B cell (primary cell): ENCODE data around the gene SERPINB6. TPM values are rescaled to one million over a fixed set of nuclear protein-coding genes. Genes with fewer than 3 reads are reported as not detected.

Source experiments
- ATAC-seq: fragments of 200-7000 bp; cut with Tn5 transposase; one replicate; pipeline ENCODE4 v1.10.0; 2021; ENCODE audit warnings: low read depth, mild to moderate bottlenecking, moderate number of reproducible peaks, moderate library complexity
- CTCF ChIA-PET: fragments of 350-600 bp; sonication (Branson Sonifier 250); formaldehyde crosslinking; loops from one replicate; lab custom pipeline; 2021; ENCODE audit warnings: antibody characterized with exemption, inconsistent platforms; lab: Charles Lee
- POLR2A ChIA-PET: fragments of 350-600 bp; sonication (Branson Sonifier 250); formaldehyde crosslinking; loops from one replicate; lab custom pipeline; 2021; ENCODE audit warnings: antibody characterized with exemption; lab: Charles Lee
- DNase-seq: peaks from one replicate; pipeline ENCODE4 v3.0.0; 2013
- H2AFZ ChIP-seq: 2 replicates; pipeline ENCODE4 v1.6.1; 2012; ENCODE audit warnings: mild to moderate bottlenecking, low read depth, low read length; ENCODE audit not compliant: insufficient read depth, poor library complexity, severe bottlenecking
- H3K27ac ChIP-seq, 2 donors: 1 replicate in 1 of 2; 2 replicates in 1 of 2; pipeline ENCODE4 v1.5.1; 2012 to 2013; ENCODE audit warnings: low read length in 2 of 2, mild to moderate bottlenecking in 2 of 2, moderate library complexity in 1 of 2
- H3K27me3 ChIP-seq, 4 experiments: fragments of 200-600 bp in 1 of 4; sonication (generic) in 1 of 4; replicated peaks in 1 of 4; 1 replicate in 2 of 4; 2 replicates in 2 of 4; pipeline versions ENCODE4 v1.6.1 to v1.7.0; 2013 to 2016; ENCODE audit warnings: low read length in 3 of 4, mild to moderate bottlenecking in 2 of 4, mixed read lengths in 1 of 4, moderate library complexity in 1 of 4; ENCODE audit not compliant: insufficient read depth in 4 of 4, control insufficient read depth in 3 of 4; ENCODE audit errors: control extremely low read depth in 1 of 4
- H3K36me3 ChIP-seq, 2 experiments: replicated peaks in 1 of 2; 1 replicate in 1 of 2; 2 replicates in 1 of 2; pipeline versions ENCODE4 v1.6.1 to v1.7.1; 2013; ENCODE audit warnings: low read length in 1 of 2; ENCODE audit not compliant: insufficient read depth in 2 of 2, control insufficient read depth in 1 of 2; ENCODE audit errors: control extremely low read depth in 1 of 2, extremely low read depth in 1 of 2
- H3K4me1 ChIP-seq, 2 donors: fragments of 200-600 bp in 1 of 2; sonication (generic) in 1 of 2; 1 replicate in 1 of 2; 2 replicates in 1 of 2; pipeline versions ENCODE4 v1.5.1 to v1.6.1; 2013 to 2017; ENCODE audit warnings: low read length in 2 of 2; ENCODE audit not compliant: control insufficient read depth in 2 of 2, insufficient read depth in 2 of 2
- H3K4me2 ChIP-seq: replicated peaks from 2 replicates; pipeline ENCODE3; 2012; ENCODE audit warnings: mild to moderate bottlenecking, low read depth, low read length; ENCODE audit not compliant: poor library complexity, severe bottlenecking
- H3K4me3 ChIP-seq, 5 experiments: fragments of 200-600 bp in 1 of 5; sonication (generic) in 1 of 5; 1 replicate in 3 of 5; 2 replicates in 2 of 5; pipeline versions ENCODE4 v1.5.1 to v1.7.0; 2011 to 2016; ENCODE audit warnings: low read length in 4 of 5, mild to moderate bottlenecking in 4 of 5, low read depth in 2 of 5, control low read depth in 1 of 5, moderate library complexity in 1 of 5; ENCODE audit not compliant: insufficient read depth in 1 of 5; ENCODE audit errors: control extremely low read depth in 1 of 5, extremely low read depth in 1 of 5
- H3K79me2 ChIP-seq: fragments of 200-600 bp; sonication (generic); one replicate; pipeline ENCODE4 v1.6.0; 2016; ENCODE audit warnings: low read length; ENCODE audit not compliant: control insufficient read depth, insufficient read depth
- H3K9ac ChIP-seq: fragments of 200-600 bp; sonication (generic); 2 replicates; pipeline ENCODE4 v1.6.1; 2017; ENCODE audit warnings: mild to moderate bottlenecking, low read length, moderate library complexity
- H3K9me3 ChIP-seq, 3 donors: one replicate each; pipeline versions ENCODE4 v1.6.1 to v1.7.1; 2013; ENCODE audit warnings: low read length in 2 of 3; ENCODE audit not compliant: control insufficient read depth in 2 of 3, insufficient read depth in 1 of 3; ENCODE audit errors: control extremely low read depth in 1 of 3
- H4K20me1 ChIP-seq: 2 replicates; pipeline ENCODE4 v1.6.0; 2012; ENCODE audit warnings: mild to moderate bottlenecking, low read length; ENCODE audit not compliant: insufficient read depth, control insufficient read depth, poor library complexity, severe bottlenecking
- H3K27ac Mint-ChIP-seq: one replicate; pipeline ENCODE4 v1.8.0; 2021; ENCODE audit warnings: mixed read lengths
- H3K27me3 Mint-ChIP-seq: one replicate; pipeline ENCODE4 v1.8.0; 2021; ENCODE audit warnings: mixed read lengths
- H3K4me1 Mint-ChIP-seq: one replicate; pipeline ENCODE4 v1.8.0; 2021; ENCODE audit warnings: mixed read lengths
- H3K4me3 Mint-ChIP-seq: one replicate; pipeline ENCODE4 v1.8.0; 2021; ENCODE audit warnings: mixed read lengths
- H3K9me3 Mint-ChIP-seq: one replicate; pipeline ENCODE4 v1.8.0; 2022; ENCODE audit warnings: mixed read lengths; ENCODE audit not compliant: insufficient read depth
- CTCF ChIP-seq: fragments of 200-600 bp; IDR thresholded peaks from one replicate; pipeline ENCODE4 v1.8.0; 2022; ENCODE audit warnings: antibody characterized with exemption, mild to moderate bottlenecking
- EZH2 ChIP-seq: IDR thresholded peaks from 2 replicates; pipeline ENCODE4 v1.6.1; 2012; ENCODE audit warnings: borderline replicate concordance, low read depth, mild to moderate bottlenecking, moderate library complexity, low read length; ENCODE audit not compliant: insufficient read depth, poor library complexity, severe bottlenecking
- WGBS: methylation state at CpG from one replicate; pipeline ENCODE4 v1.1.5; 2013; ENCODE audit warnings: missing lambda C conversion rate; ENCODE audit not compliant: insufficient coverage; 5-methylcytosine and 5-hydroxymethylcytosine counted together
- intact Hi-C: fragments of 100-400 bp; cut with micrococcal nuclease; formaldehyde crosslinking; loops from one replicate; pipeline ENCODE4 v1.10.0; 2022
- polyA plus RNA-seq: library from polyadenylated mRNA; depleted of rRNA; stranded (reverse); fragments of >200 nt; gene quantifications from 2 replicates; pipeline ENCODE4 v1.2.3, GENCODE V29; 2012
- total RNA-seq, 2 donors: library from RNA; stranded (reverse); fragments of 120-200 nt in 1 of 2; gene quantifications; 1 replicate in 1 of 2; 2 replicates in 1 of 2; pipeline versions ENCODE4 v1.2.3 to v1.2.4, GENCODE V29; 2013 to 2022

SERPINB6 gene
- total and polyA plus RNA-seq, 2 donors (not counting 1 experiment from before 2014, with no cell fraction given): 35.2 to 58.5 TPM

- TF ChIP-seq CTCF: no peak
- no peak for TF ChIP-seq EZH2
- Histone ChIP-seq H2AFZ (peak overlapping the region; percentile 21), H4K20me1 (no peaks in the 10 kb centered on the region), H3K4me3 (peak overlapping the region; percentile 49 to 86 (median 68)), H3K79me2 (no peaks in the 10 kb centered on the region), H3K9me3 (no peaks in the 10 kb centered on the region), H3K27ac (peak overlapping the region in 1 of 2 donors; percentile 74), H3K27me3 (peaks cover 0 to 4% (median 0%) of the 10 kb centered on the region in 4 experiments), H3K4me1 (peaks cover 13 to 17% of the 10 kb centered on the region in 2 donors), H3K36me3 (no peaks in the 10 kb centered on the region), H3K4me2 (peak overlapping the region; percentile 93), H3K9ac (no peak overlapping the region)
- H3K27ac Mint-ChIP-seq: peak overlapping the region; percentile 91
- DNase-seq: peak; percentile 22
- intact Hi-C loops: loop anchor here (2.0 kb wide), 2 partner anchors 17 to 29 kb away; no protein-coding TSS in a partner anchor
- peaks cover 3% of the 10 kb centered on the region for H3K27me3 Mint-ChIP-seq
- ATAC-seq: no peak
- ChIA-PET CTCF (no interaction called here), POLR2A (no interaction called here)
- peaks cover 45% of the 10 kb centered on the region for H3K4me1 Mint-ChIP-seq
- H3K9me3 Mint-ChIP-seq: no peaks in the 10 kb centered on the region
- WGBS: 42% methylated on average over 6 of the region's 10 CpGs
- H3K4me3 Mint-ChIP-seq: peak overlapping the region; percentile 91
These were observed 1.2 kb downstream of the SERPINB6 start for GRCh38 chr6:2970034-2970685.

GRCh38 chr6:2969549-2969948, 1.8 kb downstream of the SERPINB6 start:
- no peaks in the 10 kb centered on the region for H3K9me3 Mint-ChIP-seq
- H3K27ac ChIP-seq: no peak overlapping the region
- no peak overlapping the region for H3K9ac ChIP-seq
- H4K20me1 ChIP-seq: no peaks in the 10 kb centered on the region
- H3K9me3 ChIP-seq: no peaks in the 10 kb centered on the region
- H3K4me2 ChIP-seq: no peak overlapping the region
- intact Hi-C loops: no loop called here
- H3K27me3 ChIP-seq: peaks cover 0 to 4% (median 0%) of the 10 kb centered on the region in 4 experiments
- peaks cover 13 to 17% of the 10 kb centered on the region in 2 donors for H3K4me1 ChIP-seq
- CTCF ChIA-PET: interaction anchor here (0.6 kb wide), 1 partner anchor 18 kb away, joined by 3 read pairs; no protein-coding TSS in a partner anchor
- H3K4me3 Mint-ChIP-seq: peak overlapping the region; percentile 48
- H3K4me3 ChIP-seq: no peak overlapping the region
- ATAC-seq: no peak
- no CpG with 5 or more reads among the region's 3 CpGs for WGBS
- POLR2A ChIA-PET: no interaction called here
- H3K27me3 Mint-ChIP-seq: peaks cover 3% of the 10 kb centered on the region
- H3K4me1 Mint-ChIP-seq: peaks cover 45% of the 10 kb centered on the region
- no peaks in the 10 kb centered on the region for H3K79me2 ChIP-seq
- no peak for TF ChIP-seq CTCF
- no peaks in the 10 kb centered on the region for H3K36me3 ChIP-seq
- DNase-seq: no peak
- peak overlapping the region; percentile 54 for H3K27ac Mint-ChIP-seq
- no peak overlapping the region for H2AFZ ChIP-seq
